Activated CD4-positive, alpha-beta T cell treated with anti-CD3 and anti-CD28 coated beads, Interleukin-10, Interleukin-2, amounts not matched to agents 100 ng/mL and 50 ng/mL, durations not matched to agents 16 hours and 8 hours (primary cell): Measurements from ENCODE around the gene NXPE2.

ENCODE experiments used
- DNase-seq: peaks from one replicate; pipeline ENCODE4 v3.0.0-alpha.2; 2020

The NXPE2 gene

DNA sequence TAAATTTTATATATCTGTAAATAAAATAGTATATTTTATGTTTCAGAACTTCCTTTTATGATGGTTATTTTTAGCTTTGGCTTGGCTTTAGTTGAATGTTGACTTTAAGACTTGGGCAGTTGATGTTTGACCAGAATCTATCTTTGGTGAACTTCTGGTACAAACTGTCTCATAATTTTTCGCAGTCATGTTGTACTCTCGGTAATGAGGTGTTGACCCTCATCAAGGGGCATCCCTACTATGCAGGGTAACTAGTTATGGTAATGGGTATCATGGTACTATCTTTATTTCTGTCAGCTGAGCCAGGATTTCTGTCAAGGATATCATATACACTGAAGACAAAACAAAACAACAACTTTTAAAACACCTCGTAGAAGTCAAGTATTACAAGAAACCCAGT lies 67.7 kb downstream of the NXPE2 start:
- DNase-seq, result no peak
